T-helper 2 cell treated with Interferon-gamma antibody and Interleukin-4, amounts not matched to agents 5 μg/mL and 100 μg/mL, for 36 hours (primary cell): ENCODE data around the gene UNC5CL.
"Not testable (repeated sequence)": the region's sequence is repeated elsewhere in the genome, so short reads cannot be mapped to it uniquely, and the experiment has no call there.

Source experiments
- DNase-seq: peaks from one replicate; pipeline ENCODE4 v3.0.0; 2021; ENCODE audit warnings: low spot score
- H3K27ac Mint-ChIP-seq: one replicate; pipeline ENCODE4 v1.8.0; 2021; ENCODE audit warnings: mild to moderate bottlenecking, mixed read lengths
- H3K27me3 Mint-ChIP-seq: one replicate; pipeline ENCODE4 v1.8.0; 2021; ENCODE audit warnings: low read depth, mixed read lengths
- H3K36me3 Mint-ChIP-seq: one replicate; pipeline ENCODE4 v1.8.0; 2021; ENCODE audit warnings: low read depth, mixed read lengths
- H3K4me1 Mint-ChIP-seq: one replicate; pipeline ENCODE4 v1.8.0; 2021; ENCODE audit warnings: low read depth, mixed read lengths
- H3K4me3 Mint-ChIP-seq: one replicate; pipeline ENCODE4 v1.8.0; 2022; ENCODE audit warnings: mild to moderate bottlenecking, moderate library complexity, mixed read lengths
- H3K9me3 Mint-ChIP-seq: one replicate; pipeline ENCODE4 v1.8.0; 2021; ENCODE audit warnings: mixed read lengths

The UNC5CL gene

DNA sequence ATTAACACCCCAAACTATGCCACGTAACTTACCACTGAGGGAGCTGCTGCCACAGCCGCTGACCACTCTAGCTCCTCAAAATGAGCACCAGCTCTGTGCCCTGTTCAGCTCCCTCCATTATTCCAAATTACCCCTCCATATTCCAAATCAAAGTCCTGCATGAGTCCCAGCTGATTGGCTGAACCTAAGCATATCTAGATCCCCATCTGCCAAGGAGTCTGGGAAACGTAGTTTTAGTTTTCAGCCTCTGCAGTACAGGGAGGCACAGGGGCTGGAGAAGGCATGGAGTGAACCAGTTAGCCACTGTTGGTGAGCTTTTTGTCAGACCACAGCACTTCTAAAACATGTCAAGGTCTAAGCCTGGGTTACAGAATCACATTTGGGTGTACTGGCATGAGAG lies 15.9 kb downstream of the UNC5CL start:
- Mint-ChIP-seq H3K27ac (no peak overlapping the region), H3K36me3 (no peaks in the 10 kb centered on the region), H3K27me3 (peaks cover 3% of the 10 kb centered on the region), H3K9me3 (no peaks in the 10 kb centered on the region), H3K4me3 (no peak overlapping the region), H3K4me1 (peaks cover 12% of the 10 kb centered on the region)
- DNase-seq = no peak

DNA sequence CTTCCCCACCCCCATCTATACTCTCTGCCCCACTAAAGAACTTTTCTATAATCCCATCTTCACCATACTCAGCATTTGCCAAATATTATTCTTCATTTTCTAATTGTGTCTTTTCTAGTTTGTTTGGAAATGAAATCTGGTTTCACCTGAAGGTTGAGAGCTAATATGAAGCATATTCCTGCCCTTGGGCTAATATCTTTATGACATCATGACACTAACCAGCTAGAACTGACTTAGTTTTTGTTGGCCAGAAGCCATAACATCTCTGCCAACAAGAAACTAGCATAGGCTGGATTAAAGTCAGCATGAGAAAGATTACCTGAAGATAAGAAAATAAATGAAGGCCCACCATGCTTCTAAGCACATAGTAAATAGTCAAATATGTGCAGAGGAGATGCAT lies 16.7 kb downstream of the UNC5CL start:
- peaks cover 5% of the 10 kb centered on the region for H3K4me1 Mint-ChIP-seq
- peaks cover 3% of the 10 kb centered on the region for H3K27me3 Mint-ChIP-seq
- H3K27ac Mint-ChIP-seq = no peak overlapping the region
- H3K9me3 Mint-ChIP-seq = no peaks in the 10 kb centered on the region
- H3K4me3 Mint-ChIP-seq = no peak overlapping the region
- H3K36me3 Mint-ChIP-seq = no peaks in the 10 kb centered on the region
- no peak for DNase-seq

DNA sequence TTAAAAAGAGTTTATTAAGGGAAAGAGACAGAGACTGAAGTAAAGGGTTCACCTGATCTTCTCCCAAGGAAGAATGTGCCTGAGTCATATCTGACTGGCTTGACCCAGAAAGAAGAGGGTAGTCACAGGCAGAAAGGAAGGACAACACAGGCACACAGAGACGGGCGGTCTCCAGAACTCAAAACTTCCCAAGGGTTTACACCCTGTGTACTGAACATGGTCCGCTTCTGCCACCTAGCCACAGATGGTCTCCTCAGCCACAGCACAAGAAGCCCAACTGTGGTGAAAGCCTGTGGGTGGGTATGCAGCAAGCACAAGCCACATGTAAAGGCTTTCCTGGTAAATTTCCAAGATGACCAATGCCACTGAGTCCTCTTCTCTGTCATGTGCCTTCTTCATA lies 17.2 kb downstream of the UNC5CL start:
- peaks cover 2% of the 10 kb centered on the region for H3K4me1 Mint-ChIP-seq
- H3K27ac Mint-ChIP-seq = no peak overlapping the region
- peaks cover 3% of the 10 kb centered on the region for H3K27me3 Mint-ChIP-seq
- DNase-seq = no peak
- no peak overlapping the region for H3K4me3 Mint-ChIP-seq
- H3K36me3 Mint-ChIP-seq = no peaks in the 10 kb centered on the region
- H3K9me3 Mint-ChIP-seq = no peaks in the 10 kb centered on the region

DNA sequence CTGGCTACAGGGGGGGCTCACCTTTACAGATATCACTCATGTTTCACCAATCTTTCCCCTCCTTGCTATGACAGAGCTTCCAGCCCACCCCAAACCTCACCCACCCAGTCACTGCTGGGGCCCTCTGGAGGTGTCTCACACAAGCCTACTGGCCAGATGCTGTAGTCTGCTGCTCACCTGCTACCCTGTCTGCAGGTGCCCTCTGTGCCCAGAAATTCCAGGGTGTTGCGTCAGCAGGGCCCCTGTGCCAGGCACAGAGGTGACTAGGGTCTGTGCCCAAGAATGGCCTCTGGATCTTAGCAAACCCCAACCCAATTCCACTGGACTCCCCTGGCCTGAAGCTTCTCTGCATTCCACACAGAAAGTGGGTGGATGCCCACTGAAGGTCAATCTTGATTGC lies 21.4 kb downstream of the UNC5CL start:
- Mint-ChIP-seq H3K27ac (no peak overlapping the region), H3K36me3 (no peaks in the 10 kb centered on the region), H3K4me1 (no peaks in the 10 kb centered on the region), H3K27me3 (peaks cover 4% of the 10 kb centered on the region), H3K4me3 (no peak overlapping the region), H3K9me3 (no peaks in the 10 kb centered on the region)
- no peak for DNase-seq

DNA sequence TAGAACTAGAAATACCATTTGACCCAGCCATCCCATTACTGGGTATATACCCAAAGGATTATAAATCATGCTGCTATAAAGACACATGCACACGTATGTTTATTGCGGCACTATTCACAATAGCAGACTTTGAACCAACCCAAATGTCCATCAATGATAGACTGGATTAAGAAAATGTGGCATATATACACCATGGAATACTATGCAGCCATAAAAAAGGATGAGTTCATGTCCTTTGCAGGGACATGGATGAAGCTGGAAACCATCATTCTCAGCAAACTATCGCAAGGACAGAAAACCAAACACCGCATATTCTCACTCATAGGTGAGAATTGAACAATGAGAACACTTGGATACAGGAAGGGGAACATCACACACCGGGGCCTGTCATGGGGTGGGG lies 23.2 kb downstream of the UNC5CL start:
- not testable (repeated sequence) for DNase-seq, H3K4me1 Mint-ChIP-seq, H3K27ac Mint-ChIP-seq, H3K4me3 Mint-ChIP-seq, H3K36me3 Mint-ChIP-seq, H3K27me3 Mint-ChIP-seq, H3K9me3 Mint-ChIP-seq

DNA sequence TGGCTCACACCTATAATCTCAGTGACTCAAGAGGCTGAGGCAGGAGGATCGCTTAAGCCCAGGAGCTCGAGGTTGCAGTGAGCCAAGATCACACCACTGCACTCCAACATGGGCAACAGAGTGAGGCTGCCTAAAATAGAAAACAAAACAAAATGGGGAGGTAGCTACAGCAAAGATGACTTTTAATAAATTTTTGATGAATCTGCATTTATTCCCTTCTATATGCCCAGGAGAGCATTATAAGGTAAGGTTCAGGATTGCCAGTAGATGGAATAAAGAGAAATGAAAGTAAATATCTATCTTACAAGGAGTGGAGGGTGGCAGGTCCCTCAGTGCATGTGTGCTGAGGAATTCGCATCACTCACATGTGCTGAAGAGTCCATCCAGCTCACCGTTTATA lies 24.2 kb downstream of the UNC5CL start:
- Mint-ChIP-seq H3K4me3 (no peak overlapping the region), H3K36me3 (no peaks in the 10 kb centered on the region), H3K27me3 (peaks cover 8% of the 10 kb centered on the region), H3K9me3 (no peaks in the 10 kb centered on the region), H3K27ac (no peak overlapping the region), H3K4me1 (no peaks in the 10 kb centered on the region)
- no peak for DNase-seq

DNA sequence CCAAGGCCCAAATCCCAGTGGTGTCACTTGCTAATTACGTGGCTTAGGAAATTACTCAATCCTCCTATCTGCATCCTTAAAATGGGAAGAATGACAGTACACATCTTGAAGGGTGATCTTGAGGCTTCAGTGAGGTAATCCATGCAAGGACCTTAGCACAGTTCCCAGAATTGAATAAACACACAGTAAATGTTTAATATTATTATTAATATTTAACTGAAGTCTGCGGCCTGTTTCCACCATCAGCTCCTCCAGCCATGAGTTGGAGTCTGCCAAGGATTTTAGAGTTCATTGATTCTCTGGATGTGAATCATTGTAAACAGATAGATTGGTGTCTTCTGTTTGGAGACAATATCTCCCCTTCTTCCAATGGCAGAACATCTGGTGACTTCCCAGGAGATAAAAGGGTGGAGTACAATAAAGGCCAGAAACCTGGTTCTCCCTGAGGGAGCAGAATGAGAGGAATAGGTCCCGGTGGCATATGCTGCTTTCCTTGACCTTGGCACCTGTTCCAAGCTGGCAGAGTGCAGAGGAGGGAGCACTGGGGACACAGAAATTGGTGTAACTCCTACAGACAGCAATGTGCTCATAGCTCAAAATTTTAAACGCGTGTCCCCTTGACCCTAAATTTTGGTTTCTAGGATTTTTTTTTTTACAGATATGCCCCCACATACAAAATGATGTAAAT lies 25.4 kb downstream of the UNC5CL start:
- H3K9me3 Mint-ChIP-seq = no peaks in the 10 kb centered on the region
- no peak overlapping the region for H3K27ac Mint-ChIP-seq
- no peak overlapping the region for H3K4me3 Mint-ChIP-seq
- peaks cover 12% of the 10 kb centered on the region for H3K27me3 Mint-ChIP-seq
- DNase-seq = no peak
- no peaks in the 10 kb centered on the region for H3K4me1 Mint-ChIP-seq
- H3K36me3 Mint-ChIP-seq = no peaks in the 10 kb centered on the region

DNA sequence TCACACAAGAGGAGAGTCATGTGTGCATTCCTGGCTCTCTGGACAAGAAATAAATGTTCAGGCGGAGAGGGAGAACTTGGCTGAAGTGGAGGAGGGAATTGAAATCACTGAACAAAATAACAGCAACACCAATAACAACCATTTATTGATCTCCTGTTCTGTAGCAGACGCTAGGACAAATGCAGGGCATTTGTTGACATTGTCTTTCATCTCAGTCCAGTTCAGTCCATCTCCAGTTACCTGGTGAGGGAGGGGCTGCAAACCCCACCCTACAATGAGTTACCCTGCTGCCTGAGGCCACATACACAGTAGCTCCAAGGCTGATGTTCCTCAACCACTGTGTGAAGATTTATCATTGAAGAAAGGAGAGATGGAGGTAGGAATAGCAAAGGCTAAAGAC lies 27.3 kb downstream of the UNC5CL start:
- Mint-ChIP-seq H3K9me3 (no peaks in the 10 kb centered on the region), H3K27ac (no peak overlapping the region), H3K36me3 (no peaks in the 10 kb centered on the region), H3K27me3 (peaks cover 12% of the 10 kb centered on the region), H3K4me3 (no peak overlapping the region), H3K4me1 (no peaks in the 10 kb centered on the region)
- DNase-seq = no peak

DNA sequence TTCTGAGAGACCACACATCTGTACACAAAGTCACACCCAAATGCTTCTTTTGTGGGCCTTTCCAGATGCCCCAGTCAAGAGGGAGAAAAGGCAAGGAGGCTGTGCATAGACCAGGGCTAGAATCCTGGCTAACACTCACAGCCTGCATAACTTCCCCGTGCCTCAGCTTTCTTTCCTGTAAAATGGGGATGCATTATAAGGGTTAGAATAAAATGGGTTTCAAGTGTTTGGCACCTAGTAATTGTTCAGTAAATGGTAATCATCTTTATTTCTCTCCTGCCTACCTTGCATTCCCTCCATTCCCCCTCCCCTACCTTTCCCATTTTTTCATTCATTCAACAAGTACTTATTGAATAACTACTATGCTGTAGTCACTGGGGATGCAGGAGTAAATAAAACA lies 29.4 kb downstream of the UNC5CL start:
- H3K9me3 Mint-ChIP-seq = no peaks in the 10 kb centered on the region
- no peaks in the 10 kb centered on the region for H3K36me3 Mint-ChIP-seq
- H3K27ac Mint-ChIP-seq = no peak overlapping the region
- no peak overlapping the region for H3K4me3 Mint-ChIP-seq
- peaks cover 26% of the 10 kb centered on the region for H3K27me3 Mint-ChIP-seq
- peaks cover 2% of the 10 kb centered on the region for H3K4me1 Mint-ChIP-seq
- no peak for DNase-seq

DNA sequence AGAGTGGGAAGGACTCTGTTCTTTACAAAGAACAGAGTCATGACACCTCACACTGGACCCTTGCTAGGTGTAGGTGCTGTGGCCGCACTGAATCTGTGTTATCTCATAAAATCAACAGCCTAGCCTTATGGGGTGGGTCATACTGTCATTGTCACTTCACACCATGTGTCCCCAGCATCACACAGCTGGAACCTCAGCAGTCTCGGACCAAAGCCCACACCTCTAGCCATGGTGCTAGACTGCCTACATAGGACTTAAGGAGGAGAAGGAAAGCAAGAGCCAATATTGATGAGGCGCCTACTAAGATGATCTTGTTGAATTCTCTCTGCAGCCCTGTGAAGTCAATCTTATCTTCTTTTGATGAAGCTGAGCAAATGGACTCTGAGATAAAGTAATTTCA lies 31.0 kb downstream of the UNC5CL start:
- peaks cover 2% of the 10 kb centered on the region for H3K4me1 Mint-ChIP-seq
- DNase-seq = no peak
- peaks cover 37% of the 10 kb centered on the region for H3K27me3 Mint-ChIP-seq
- H3K4me3 Mint-ChIP-seq = no peak overlapping the region
- H3K36me3 Mint-ChIP-seq = no peaks in the 10 kb centered on the region
- H3K27ac Mint-ChIP-seq = no peak overlapping the region
- no peaks in the 10 kb centered on the region for H3K9me3 Mint-ChIP-seq

DNA sequence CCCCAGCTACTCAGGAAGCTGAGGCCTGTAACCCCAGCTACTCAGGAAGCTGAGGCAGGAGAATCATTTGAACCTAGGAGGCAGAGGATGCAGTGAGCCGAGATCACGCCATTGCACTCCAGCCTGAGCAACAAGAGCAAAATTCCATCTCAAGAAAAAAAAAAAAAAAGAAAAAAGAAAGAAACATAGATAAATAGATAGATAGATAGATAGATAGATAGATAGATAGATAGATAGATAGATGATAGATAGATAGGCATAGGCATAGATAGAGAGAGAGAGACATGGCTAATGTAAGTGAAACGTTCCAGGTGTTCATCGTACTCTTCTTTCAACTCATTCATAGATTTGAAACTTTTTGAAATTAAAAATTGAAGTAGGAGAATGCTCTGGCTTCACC lies 32.0 kb downstream of the UNC5CL start:
- H3K4me1 Mint-ChIP-seq, H3K4me3 Mint-ChIP-seq, H3K36me3 Mint-ChIP-seq, H3K9me3 Mint-ChIP-seq, H3K27ac Mint-ChIP-seq, DNase-seq: not testable (repeated sequence)
- H3K27me3 Mint-ChIP-seq = peaks cover 43% of the 10 kb centered on the region

DNA sequence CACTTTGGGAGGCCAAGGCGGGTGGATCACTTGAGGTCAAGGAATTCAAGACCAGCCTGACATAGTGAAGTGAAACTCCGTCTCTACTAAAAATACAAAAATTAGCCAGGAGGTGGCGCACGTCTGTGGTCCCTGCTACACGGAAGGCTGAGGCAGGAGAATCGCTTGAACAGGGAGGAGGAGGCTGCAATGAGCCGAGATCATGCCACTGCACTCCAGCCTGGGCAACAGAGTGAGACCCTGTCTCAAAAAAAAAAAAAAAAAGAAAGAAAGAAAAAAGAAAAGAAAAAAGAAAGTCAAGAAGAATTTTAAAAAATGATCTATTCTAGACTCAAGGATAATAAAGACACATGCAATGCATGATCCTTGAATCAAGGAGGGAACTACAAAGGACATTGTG lies 32.8 kb downstream of the UNC5CL start:
- H3K27ac Mint-ChIP-seq, H3K4me3 Mint-ChIP-seq, H3K9me3 Mint-ChIP-seq, H3K4me1 Mint-ChIP-seq, H3K36me3 Mint-ChIP-seq: not testable (repeated sequence)
- peak; percentile 50 for DNase-seq
- H3K27me3 Mint-ChIP-seq = peaks cover 50% of the 10 kb centered on the region

DNA sequence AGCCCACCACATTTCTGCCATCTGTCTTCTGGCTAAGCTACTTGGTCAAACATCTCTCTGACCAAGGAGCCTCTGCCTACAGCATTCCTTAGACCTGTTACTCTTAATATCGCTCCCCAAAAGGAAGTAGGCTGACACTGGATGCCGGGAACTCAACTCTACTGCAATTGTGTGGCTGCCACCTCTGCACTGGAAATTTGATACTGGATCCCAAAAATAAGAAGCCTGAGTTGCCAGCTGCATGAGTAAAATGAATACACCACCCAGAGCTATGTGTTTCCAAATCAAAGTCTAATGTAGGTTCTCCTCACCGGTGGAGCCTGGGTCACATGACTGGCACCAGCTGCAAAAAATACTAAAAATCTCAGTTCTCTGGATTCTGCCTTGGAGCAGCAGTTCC lies 36.9 kb downstream of the UNC5CL start:
- no peaks in the 10 kb centered on the region for H3K36me3 Mint-ChIP-seq
- peaks cover 2% of the 10 kb centered on the region for H3K4me1 Mint-ChIP-seq
- H3K4me3 Mint-ChIP-seq = no peak overlapping the region
- DNase-seq = no peak
- H3K27me3 Mint-ChIP-seq = peaks cover 55% of the 10 kb centered on the region
- no peak overlapping the region for H3K27ac Mint-ChIP-seq
- H3K9me3 Mint-ChIP-seq = no peaks in the 10 kb centered on the region

DNA sequence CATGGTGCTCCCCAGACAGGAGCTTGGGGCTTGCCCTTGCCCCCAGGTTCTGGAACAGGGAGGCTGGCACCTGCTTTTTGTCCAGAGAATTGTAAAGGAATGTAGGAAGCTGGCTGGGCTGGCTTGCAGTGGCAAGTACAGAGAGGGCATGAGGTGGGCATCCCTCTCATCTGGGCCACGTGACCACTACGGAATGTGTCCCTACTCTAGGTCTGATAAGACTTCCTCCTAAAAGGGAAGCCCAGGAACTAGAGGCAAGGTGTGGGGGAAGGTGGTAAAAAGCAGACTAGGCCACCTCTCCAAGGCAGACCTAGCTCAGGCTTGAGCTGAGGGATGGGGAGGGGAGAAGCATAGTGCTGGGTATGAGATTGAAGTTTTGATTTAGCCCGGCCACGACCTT lies 38.8 kb downstream of the UNC5CL start:
- no peak overlapping the region for H3K27ac Mint-ChIP-seq
- H3K9me3 Mint-ChIP-seq = no peaks in the 10 kb centered on the region
- no peak for DNase-seq
- H3K4me3 Mint-ChIP-seq = no peak overlapping the region
- H3K27me3 Mint-ChIP-seq = peaks cover 46% of the 10 kb centered on the region
- H3K4me1 Mint-ChIP-seq = no peaks in the 10 kb centered on the region
- H3K36me3 Mint-ChIP-seq = no peaks in the 10 kb centered on the region

DNA sequence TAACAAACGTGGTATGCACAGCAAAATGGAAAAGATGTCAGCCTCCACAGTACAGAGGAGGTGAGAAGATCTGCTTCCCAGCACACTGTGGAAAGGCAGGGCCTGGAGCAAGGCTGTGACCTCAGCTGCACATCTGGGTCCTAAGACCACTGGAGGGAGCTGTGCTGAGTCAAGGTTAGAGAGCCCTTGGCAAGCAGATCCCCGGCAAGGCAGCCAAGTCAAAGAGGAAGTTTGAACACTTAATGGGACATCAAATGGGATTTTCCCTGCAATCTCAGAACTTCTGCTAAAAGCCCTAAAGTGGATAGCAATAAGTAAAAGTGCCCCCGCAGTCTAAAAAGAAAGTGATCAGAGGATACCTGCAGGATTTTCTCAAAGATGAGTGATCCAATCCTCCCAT lies 39.5 kb downstream of the UNC5CL start:
- Mint-ChIP-seq H3K4me3 (no peak overlapping the region), H3K27ac (no peak overlapping the region), H3K36me3 (no peaks in the 10 kb centered on the region), H3K4me1 (no peaks in the 10 kb centered on the region), H3K27me3 (peaks cover 43% of the 10 kb centered on the region), H3K9me3 (no peaks in the 10 kb centered on the region)
- DNase-seq = no peak
